HG03103 (cell line): Measurements from ENCODE around the gene SYNPO2.
"Not testable (repeated sequence)": the region's sequence is repeated elsewhere in the genome, so short reads cannot be mapped to it uniquely, and the experiment has no call there.

ENCODE experiments used
- ATAC-seq: cut with Tn5 transposase; IDR thresholded peaks from one replicate; pipeline ENCODE4 v1.9.1; 2021; ENCODE audit warnings: low read depth; ENCODE audit not compliant: unreplicated experiment

The SYNPO2 gene

GRCh38 chr4:118968005-118968404, 79.4 kb downstream of the SYNPO2 start:
- peak; percentile 100 for ATAC-seq

GRCh38 chr4:118968813-118969212, 80.2 kb downstream of the SYNPO2 start:
- ATAC-seq = no peak

GRCh38 chr4:118969359-118969758, 80.7 kb downstream of the SYNPO2 start:
- ATAC-seq = no peak

- no peak for ATAC-seq
These were observed 83.5 kb downstream of the SYNPO2 start for GRCh38 chr4:118972167-118972566.

- no peak for ATAC-seq
These were observed 84.6 kb downstream of the SYNPO2 start for GRCh38 chr4:118973295-118973694.

- ATAC-seq = no peak
These were observed 86.1 kb downstream of the SYNPO2 start for GRCh38 chr4:118974758-118975157.

GRCh38 chr4:118975449-118976192, 87.0 kb downstream of the SYNPO2 start:
- ATAC-seq = no peak

- ATAC-seq = not testable (repeated sequence)
These were observed 87.5 kb downstream of the SYNPO2 start for GRCh38 chr4:118976193-118976560.

GRCh38 chr4:118977100-118977499, 88.4 kb downstream of the SYNPO2 start:
- ATAC-seq = not testable (repeated sequence)

GRCh38 chr4:118979712-118980111, 91.1 kb downstream of the SYNPO2 start:
- no peak for ATAC-seq

- no peak for ATAC-seq
These were observed 92.7 kb downstream of the SYNPO2 start for GRCh38 chr4:118981171-118981838.

- peak; percentile 74 for ATAC-seq
These were observed 93.3 kb downstream of the SYNPO2 start for GRCh38 chr4:118981839-118982381.

GRCh38 chr4:118983293-118983692, 94.6 kb downstream of the SYNPO2 start:
- no peak for ATAC-seq

- no peak for ATAC-seq
These were observed 95.2 kb downstream of the SYNPO2 start for GRCh38 chr4:118983831-118984230.

GRCh38 chr4:118985170-118986000, 96.7 kb downstream of the SYNPO2 start:
- no peak for ATAC-seq

- ATAC-seq = no peak
These were observed 99.4 kb downstream of the SYNPO2 start for GRCh38 chr4:118987959-118988634.

GRCh38 chr4:118988635-118988972, 100.0 kb downstream of the SYNPO2 start:
- no peak for ATAC-seq

GRCh38 chr4:118989098-118990080, 100.7 kb downstream of the SYNPO2 start:
- ATAC-seq = no peak

GRCh38 chr4:118991686-118992085, 103.0 kb downstream of the SYNPO2 start:
- peak; percentile 71 for ATAC-seq
